HEK293 (cell line): ENCODE results near the gene KCTD2.

Experiments
- CTCF ChIA-PET: fragments of 350-600 bp; formaldehyde crosslinking; extraction: SDS; loops from one replicate; lab custom pipeline; 2021; ENCODE audit warnings: antibody characterized with exemption; lab: Yijun Ruan, JAX
- POLR2A ChIA-PET: fragments of 300-600 bp; formaldehyde crosslinking; extraction: SDS; loops from one replicate; lab custom pipeline; 2020; ENCODE audit warnings: antibody characterized with exemption, inconsistent platforms; lab: Yijun Ruan, JAX
- H3K27ac ChIP-seq: fragments of 200-500 bp; sonication (Bioruptor generic); 2 replicates; pipeline ENCODE4 v1.5.1; 2014; ENCODE audit warnings: low read depth, low read length, control low read depth, inconsistent platforms; ENCODE audit errors: extremely low read depth
- H3K36me3 ChIP-seq, 2 experiments: fragments of 200-500 bp in 1 of 2; sonication (Bioruptor generic) in 1 of 2; 1 replicate in 1 of 2; 2 replicates in 1 of 2; pipeline ENCODE4 v1.5.1; 2014 to 2017; ENCODE audit warnings: inconsistent platforms in 2 of 2, low read length in 2 of 2; ENCODE audit not compliant: control insufficient read depth in 2 of 2, insufficient read depth in 1 of 2
- H3K4me1 ChIP-seq: fragments of 200-500 bp; sonication (Bioruptor generic); 2 replicates; pipeline ENCODE4 v1.5.1; 2014; ENCODE audit warnings: mild to moderate bottlenecking, low read length, inconsistent platforms; ENCODE audit not compliant: control insufficient read depth, insufficient read depth
- H3K4me3 ChIP-seq: 2 replicates; pipeline ENCODE4 v1.5.1; 2011; ENCODE audit warnings: low read depth, mild to moderate bottlenecking, control low read depth, low read length, moderate library complexity
- H3K9me3 ChIP-seq: fragments of 200-500 bp; sonication (Bioruptor generic); 2 replicates; pipeline ENCODE4 v1.5.1; 2014; ENCODE audit warnings: low read depth, low read length, inconsistent platforms; ENCODE audit not compliant: control insufficient read depth, insufficient read depth
- FEZF1 ChIP-seq: fragments of 450-650 bp; formaldehyde crosslinking; IDR thresholded peaks from 2 replicates; pipeline ENCODE4 v1.5.1; 2016; ENCODE audit warnings: missing biosample characterization, missing genetic modification characterization
- GLIS1 ChIP-seq: fragments of 450-650 bp; formaldehyde crosslinking; IDR thresholded peaks from 2 replicates; pipeline ENCODE4 v1.5.1; 2016; ENCODE audit warnings: missing biosample characterization, missing genetic modification characterization
- IKZF3 ChIP-seq: fragments of 450-650 bp; IDR thresholded peaks from 2 replicates; pipeline ENCODE4 v1.5.0; 2018; ENCODE audit warnings: missing biosample characterization, mild to moderate bottlenecking, missing genetic modification characterization, moderate library complexity
- INSM2 ChIP-seq: fragments of 450-650 bp; formaldehyde crosslinking; IDR thresholded peaks from 2 replicates; pipeline ENCODE4 v1.5.1; 2016; ENCODE audit warnings: missing biosample characterization, missing genetic modification characterization
- KLF16 ChIP-seq: fragments of 450-650 bp; formaldehyde crosslinking; IDR thresholded peaks from 2 replicates; pipeline ENCODE4 v1.5.1; 2017; ENCODE audit warnings: missing biosample characterization, missing genetic modification characterization
- RBAK ChIP-seq: fragments of 450-650 bp; formaldehyde crosslinking; IDR thresholded peaks from 2 replicates; pipeline ENCODE4 v1.5.1; 2016; ENCODE audit warnings: missing biosample characterization, missing genetic modification characterization
- SCRT1 ChIP-seq: fragments of 450-650 bp; formaldehyde crosslinking; IDR thresholded peaks from 2 replicates; pipeline ENCODE4 v1.5.1; 2016; ENCODE audit warnings: missing biosample characterization, missing genetic modification characterization, borderline replicate concordance
- SETDB1 ChIP-seq: IDR thresholded peaks from one replicate; pipeline ENCODE4 v1.6.1; 2017; ENCODE audit warnings: mild to moderate bottlenecking, low read length, moderate library complexity, mixed read lengths; ENCODE audit not compliant: insufficient read length
- ZBTB1 ChIP-seq: fragments of 450-650 bp; formaldehyde crosslinking; IDR thresholded peaks from 2 replicates; pipeline ENCODE4 v1.5.1; 2016; ENCODE audit warnings: missing biosample characterization, missing genetic modification characterization
- ZBTB21 ChIP-seq: fragments of 450-650 bp; formaldehyde crosslinking; IDR thresholded peaks from 2 replicates; pipeline ENCODE4 v1.5.1; 2017; ENCODE audit warnings: missing biosample characterization, missing genetic modification characterization
- ZFP69B ChIP-seq: fragments of 450-650 bp; formaldehyde crosslinking; IDR thresholded peaks from 2 replicates; pipeline ENCODE4 v1.5.1; 2016; ENCODE audit warnings: missing biosample characterization, missing genetic modification characterization
- ZNF138 ChIP-seq: fragments of 450-650 bp; formaldehyde crosslinking; IDR thresholded peaks from 2 replicates; pipeline ENCODE4 v1.5.1; 2016; ENCODE audit warnings: missing biosample characterization, missing genetic modification characterization, borderline replicate concordance
- ZNF155 ChIP-seq: fragments of 450-650 bp; formaldehyde crosslinking; IDR thresholded peaks from 2 replicates; pipeline ENCODE4 v1.5.1; 2016; ENCODE audit warnings: missing biosample characterization, missing genetic modification characterization
- ZNF23 ChIP-seq: fragments of 450-650 bp; formaldehyde crosslinking; IDR thresholded peaks from 2 replicates; pipeline ENCODE4 v1.5.1; 2016; ENCODE audit warnings: missing biosample characterization, missing genetic modification characterization, borderline replicate concordance
- ZNF266 ChIP-seq: fragments of 450-650 bp; formaldehyde crosslinking; IDR thresholded peaks from 2 replicates; pipeline ENCODE4 v1.5.1; 2016; ENCODE audit warnings: missing biosample characterization, missing genetic modification characterization, low read depth
- ZNF324 ChIP-seq: fragments of 450-650 bp; formaldehyde crosslinking; IDR thresholded peaks from 2 replicates; pipeline ENCODE4 v1.5.1; 2016; ENCODE audit warnings: missing biosample characterization, missing genetic modification characterization
- ZNF404 ChIP-seq: fragments of 450-650 bp; formaldehyde crosslinking; IDR thresholded peaks from 2 replicates; pipeline ENCODE4 v1.5.1; 2017; ENCODE audit warnings: missing biosample characterization, missing genetic modification characterization
- ZNF416 ChIP-seq: fragments of 450-650 bp; formaldehyde crosslinking; IDR thresholded peaks from 2 replicates; pipeline ENCODE4 v1.5.1; 2016; ENCODE audit warnings: missing biosample characterization, missing genetic modification characterization
- ZNF48 ChIP-seq: fragments of 450-650 bp; formaldehyde crosslinking; IDR thresholded peaks from 2 replicates; pipeline ENCODE4 v1.5.1; 2016; ENCODE audit warnings: missing biosample characterization, missing genetic modification characterization
- ZNF626 ChIP-seq: fragments of 450-650 bp; sonication (Bioruptor Pico); formaldehyde crosslinking; IDR thresholded peaks from 2 replicates; pipeline ENCODE4 v1.5.1; 2018; ENCODE audit warnings: missing biosample characterization, missing genetic modification characterization, inconsistent platforms
- ZNF639 ChIP-seq: fragments of 450-650 bp; formaldehyde crosslinking; IDR thresholded peaks from 2 replicates; pipeline ENCODE4 v1.5.1; 2016; ENCODE audit warnings: missing biosample characterization, missing genetic modification characterization
- ZNF701 ChIP-seq: fragments of 450-650 bp; formaldehyde crosslinking; IDR thresholded peaks from 2 replicates; pipeline ENCODE4 v1.5.1; 2016; ENCODE audit warnings: missing biosample characterization, missing genetic modification characterization
- ZNF747 ChIP-seq: fragments of 450-650 bp; formaldehyde crosslinking; IDR thresholded peaks from 2 replicates; pipeline ENCODE4 v1.5.1; 2016; ENCODE audit warnings: missing biosample characterization, missing genetic modification characterization
- ZNF768 ChIP-seq: fragments of 450-650 bp; formaldehyde crosslinking; IDR thresholded peaks from 2 replicates; pipeline ENCODE4 v1.5.1; 2018; ENCODE audit warnings: missing biosample characterization, mild to moderate bottlenecking, missing genetic modification characterization
- ZSCAN16 ChIP-seq: fragments of 450-650 bp; formaldehyde crosslinking; IDR thresholded peaks from 2 replicates; pipeline ENCODE4 v1.5.1; 2016; ENCODE audit warnings: missing biosample characterization, missing genetic modification characterization
- ZSCAN30 ChIP-seq: fragments of 450-650 bp; IDR thresholded peaks from 2 replicates; pipeline ENCODE4 v1.5.1; 2018; ENCODE audit warnings: missing biosample characterization, mild to moderate bottlenecking, missing genetic modification characterization, moderate library complexity
- TF ChIP-seq, protein P1 (sequence below): fragments of 450-650 bp; formaldehyde crosslinking; IDR thresholded peaks from 2 replicates; pipeline ENCODE4 v1.5.1; 2017; ENCODE audit warnings: missing biosample characterization, missing genetic modification characterization
- TF ChIP-seq, protein P2 (sequence below): fragments of 450-650 bp; formaldehyde crosslinking; IDR thresholded peaks from 2 replicates; pipeline ENCODE4 v1.5.1; 2017; ENCODE audit warnings: missing biosample characterization, missing genetic modification characterization
- TF ChIP-seq, protein P3 (sequence below): fragments of 450-650 bp; formaldehyde crosslinking; IDR thresholded peaks from 2 replicates; pipeline ENCODE4 v1.5.1; 2017; ENCODE audit warnings: missing biosample characterization, missing genetic modification characterization

Gene KCTD2

GRCh38 chr17:75011401-75012095 lies 35.5 kb upstream of the KCTD2 start:
- peaks cover 26% of the 10 kb centered on the region for H3K4me1 ChIP-seq
- H3K4me3 ChIP-seq, result no peak overlapping the region
- H3K36me3 ChIP-seq, result peaks cover 4 to 9% of the 10 kb centered on the region in 2 experiments; a peak in 2 of 3 replicates
- ChIA-PET CTCF (interaction anchor here (0.6 to 4.3 kb wide), 24 partner anchors 12 to 429 kb away, joined by 3 to 62 read pairs (median 6); partner anchors contain the start of genes CDR2L, NT5C and OTOP2), POLR2A (interaction anchor here (0.5 to 3.7 kb wide), 23 partner anchors 8 to 768 kb away, joined by 3 to 46 read pairs (median 6); partner anchors contain the start of genes ATP5PD, CDR2L, FDXR and GRB2)
- H3K9me3 ChIP-seq, result no peaks in the 10 kb centered on the region
- peak overlapping the region; percentile 83 for H3K27ac ChIP-seq
- TF ChIP-seq ZNF404 (no peak), ZNF266 (tag by site-specific recombination) (no peak), ZBTB21 (tag by site-specific recombination) (no peak), ZNF626 (no peak), GLIS1 (tag by site-specific recombination) (no peak; the same call in 1 of the 2 replicates), ZNF138 (tag by site-specific recombination) (no peak), KLF16 (tag by site-specific recombination) (no peak), IKZF3 (tag by site-specific recombination) (peak; percentile 39; the same call in 1 of the 2 replicates), ZNF416 (tag by site-specific recombination) (no peak), ZSCAN30 (tag by site-specific recombination) (no peak), INSM2 (tag by site-specific recombination) (0 out of 2 replicates have a peak, but pooled peaks have one; percentile 1), RBAK (no peak), ZNF23 (no peak), ZSCAN16 (0 out of 2 replicates have a peak, but pooled peaks have one; percentile 20), FEZF1 (tag by site-specific recombination) (peak; percentile 63; the same call in 1 of the 2 replicates), ZNF639 (tag by site-specific recombination) (no peak), ZFP69B (no peak), SETDB1 (no peak), ZNF701 (tag by site-specific recombination) (no peak), SCRT1 (tag by site-specific recombination) (no peak), ZNF324 (tag by site-specific recombination) (no peak), ZNF48 (tag by site-specific recombination) (no peak), ZNF747 (no peak), ZNF155 (tag by site-specific recombination) (no peak), ZBTB1 (no peak), ZNF768 (tag by site-specific recombination) (no peak)
- TF ChIP-seq, protein P1, sequence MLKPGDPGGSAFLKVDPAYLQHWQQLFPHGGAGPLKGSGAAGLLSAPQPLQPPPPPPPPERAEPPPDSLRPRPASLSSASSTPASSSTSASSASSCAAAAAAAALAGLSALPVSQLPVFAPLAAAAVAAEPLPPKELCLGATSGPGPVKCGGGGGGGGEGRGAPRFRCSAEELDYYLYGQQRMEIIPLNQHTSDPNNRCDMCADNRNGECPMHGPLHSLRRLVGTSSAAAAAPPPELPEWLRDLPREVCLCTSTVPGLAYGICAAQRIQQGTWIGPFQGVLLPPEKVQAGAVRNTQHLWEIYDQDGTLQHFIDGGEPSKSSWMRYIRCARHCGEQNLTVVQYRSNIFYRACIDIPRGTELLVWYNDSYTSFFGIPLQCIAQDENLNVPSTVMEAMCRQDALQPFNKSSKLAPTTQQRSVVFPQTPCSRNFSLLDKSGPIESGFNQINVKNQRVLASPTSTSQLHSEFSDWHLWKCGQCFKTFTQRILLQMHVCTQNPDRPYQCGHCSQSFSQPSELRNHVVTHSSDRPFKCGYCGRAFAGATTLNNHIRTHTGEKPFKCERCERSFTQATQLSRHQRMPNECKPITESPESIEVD (tag by site-specific recombination), result 0 out of 2 replicates have a peak, but pooled peaks have one; percentile 34
- TF ChIP-seq, protein P2, sequence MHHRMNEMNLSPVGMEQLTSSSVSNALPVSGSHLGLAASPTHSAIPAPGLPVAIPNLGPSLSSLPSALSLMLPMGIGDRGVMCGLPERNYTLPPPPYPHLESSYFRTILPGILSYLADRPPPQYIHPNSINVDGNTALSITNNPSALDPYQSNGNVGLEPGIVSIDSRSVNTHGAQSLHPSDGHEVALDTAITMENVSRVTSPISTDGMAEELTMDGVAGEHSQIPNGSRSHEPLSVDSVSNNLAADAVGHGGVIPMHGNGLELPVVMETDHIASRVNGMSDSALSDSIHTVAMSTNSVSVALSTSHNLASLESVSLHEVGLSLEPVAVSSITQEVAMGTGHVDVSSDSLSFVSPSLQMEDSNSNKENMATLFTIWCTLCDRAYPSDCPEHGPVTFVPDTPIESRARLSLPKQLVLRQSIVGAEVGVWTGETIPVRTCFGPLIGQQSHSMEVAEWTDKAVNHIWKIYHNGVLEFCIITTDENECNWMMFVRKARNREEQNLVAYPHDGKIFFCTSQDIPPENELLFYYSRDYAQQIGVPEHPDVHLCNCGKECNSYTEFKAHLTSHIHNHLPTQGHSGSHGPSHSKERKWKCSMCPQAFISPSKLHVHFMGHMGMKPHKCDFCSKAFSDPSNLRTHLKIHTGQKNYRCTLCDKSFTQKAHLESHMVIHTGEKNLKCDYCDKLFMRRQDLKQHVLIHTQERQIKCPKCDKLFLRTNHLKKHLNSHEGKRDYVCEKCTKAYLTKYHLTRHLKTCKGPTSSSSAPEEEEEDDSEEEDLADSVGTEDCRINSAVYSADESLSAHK (tag by site-specific recombination), result no peak
- TF ChIP-seq, protein P3, sequence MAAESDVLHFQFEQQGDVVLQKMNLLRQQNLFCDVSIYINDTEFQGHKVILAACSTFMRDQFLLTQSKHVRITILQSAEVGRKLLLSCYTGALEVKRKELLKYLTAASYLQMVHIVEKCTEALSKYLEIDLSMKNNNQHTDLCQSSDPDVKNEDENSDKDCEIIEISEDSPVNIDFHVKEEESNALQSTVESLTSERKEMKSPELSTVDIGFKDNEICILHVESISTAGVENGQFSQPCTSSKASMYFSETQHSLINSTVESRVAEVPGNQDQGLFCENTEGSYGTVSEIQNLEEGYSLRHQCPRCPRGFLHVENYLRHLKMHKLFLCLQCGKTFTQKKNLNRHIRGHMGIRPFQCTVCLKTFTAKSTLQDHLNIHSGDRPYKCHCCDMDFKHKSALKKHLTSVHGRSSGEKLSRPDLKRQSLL (tag by site-specific recombination), result no peak
